ENCODE results near the gene CHMP4A. TPM values are rescaled to one million over a fixed set of nuclear protein-coding genes. Genes with fewer than 3 reads are reported as not detected.
A peak's percentile ranks its signal among the peaks of the same experiment; 100 is the strongest.

Gene CHMP4A
- total and polyA plus RNA-seq, 2 of the 13 experiments (the other 11 are each of a cell fraction or from before 2014, with no cell fraction given) = 83.6 to 113 TPM

GRCh38 chr14:24232645-24233537 is 19.6 kb upstream of the CHMP4A start, which contains the start of gene GMPR2 (continued):
- TF ChIP-seq NAIF1 (CRISPR knock-in tag; IDR thresholded peaks at IDR 0.05; ENCODE audit: borderline replicate concordance) (0 out of 2 replicates have a peak, but pooled peaks have one; percentile 20), ZNF577 (CRISPR knock-in tag; IDR thresholded peaks at IDR 0.05; ENCODE audit: borderline replicate concordance, low read depth) (peak; percentile 53; the same call in 1 of the 2 replicates), PHF20 (CRISPR knock-in tag; IDR thresholded peaks at IDR 0.05) (peak; percentile 42), SNAPC2 (CRISPR knock-in tag; IDR thresholded peaks at IDR 0.05) (peak; percentile 66; the same call in 1 of the 2 replicates), IRF2 (CRISPR knock-in tag; IDR thresholded peaks at IDR 0.05) (peak; percentile 73), ZNF329 (CRISPR knock-in tag; IDR thresholded peaks at IDR 0.05; ENCODE audit: low read depth) (peak; percentile 74), ZNF512 (CRISPR knock-in tag; IDR thresholded peaks at IDR 0.05) (no peak; the same call in 1 of the 2 replicates), YEATS4 (CRISPR knock-in tag; IDR thresholded peaks at IDR 0.05; ENCODE audit: borderline replicate concordance) (peak; percentile 99), ZBTB14 (CRISPR knock-in tag; IDR thresholded peaks at IDR 0.05) (0 out of 2 replicates have a peak, but pooled peaks have one; percentile 47), ZNF446 (CRISPR knock-in tag; IDR thresholded peaks at IDR 0.05) (peak; percentile 57; the same call in 1 of the 2 replicates), ZNF768 (CRISPR knock-in tag; IDR thresholded peaks at IDR 0.05) (no peak), THAP11 (CRISPR knock-in tag; IDR thresholded peaks at IDR 0.05) (peak; percentile 95)
- TF ChIP-seq, protein P1, sequence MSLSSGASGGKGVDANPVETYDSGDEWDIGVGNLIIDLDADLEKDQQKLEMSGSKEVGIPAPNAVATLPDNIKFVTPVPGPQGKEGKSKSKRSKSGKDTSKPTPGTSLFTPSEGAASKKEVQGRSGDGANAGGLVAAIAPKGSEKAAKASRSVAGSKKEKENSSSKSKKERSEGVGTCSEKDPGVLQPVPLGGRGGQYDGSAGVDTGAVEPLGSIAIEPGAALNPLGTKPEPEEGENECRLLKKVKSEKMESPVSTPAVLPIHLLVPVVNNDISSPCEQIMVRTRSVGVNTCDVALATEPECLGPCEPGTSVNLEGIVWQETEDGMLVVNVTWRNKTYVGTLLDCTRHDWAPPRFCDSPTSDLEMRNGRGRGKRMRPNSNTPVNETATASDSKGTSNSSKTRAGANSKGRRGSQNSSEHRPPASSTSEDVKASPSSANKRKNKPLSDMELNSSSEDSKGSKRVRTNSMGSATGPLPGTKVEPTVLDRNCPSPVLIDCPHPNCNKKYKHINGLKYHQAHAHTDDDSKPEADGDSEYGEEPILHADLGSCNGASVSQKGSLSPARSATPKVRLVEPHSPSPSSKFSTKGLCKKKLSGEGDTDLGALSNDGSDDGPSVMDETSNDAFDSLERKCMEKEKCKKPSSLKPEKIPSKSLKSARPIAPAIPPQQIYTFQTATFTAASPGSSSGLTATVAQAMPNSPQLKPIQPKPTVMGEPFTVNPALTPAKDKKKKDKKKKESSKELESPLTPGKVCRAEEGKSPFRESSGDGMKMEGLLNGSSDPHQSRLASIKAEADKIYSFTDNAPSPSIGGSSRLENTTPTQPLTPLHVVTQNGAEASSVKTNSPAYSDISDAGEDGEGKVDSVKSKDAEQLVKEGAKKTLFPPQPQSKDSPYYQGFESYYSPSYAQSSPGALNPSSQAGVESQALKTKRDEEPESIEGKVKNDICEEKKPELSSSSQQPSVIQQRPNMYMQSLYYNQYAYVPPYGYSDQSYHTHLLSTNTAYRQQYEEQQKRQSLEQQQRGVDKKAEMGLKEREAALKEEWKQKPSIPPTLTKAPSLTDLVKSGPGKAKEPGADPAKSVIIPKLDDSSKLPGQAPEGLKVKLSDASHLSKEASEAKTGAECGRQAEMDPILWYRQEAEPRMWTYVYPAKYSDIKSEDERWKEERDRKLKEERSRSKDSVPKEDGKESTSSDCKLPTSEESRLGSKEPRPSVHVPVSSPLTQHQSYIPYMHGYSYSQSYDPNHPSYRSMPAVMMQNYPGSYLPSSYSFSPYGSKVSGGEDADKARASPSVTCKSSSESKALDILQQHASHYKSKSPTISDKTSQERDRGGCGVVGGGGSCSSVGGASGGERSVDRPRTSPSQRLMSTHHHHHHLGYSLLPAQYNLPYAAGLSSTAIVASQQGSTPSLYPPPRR (CRISPR knock-in tag; IDR thresholded peaks at IDR 0.05; ENCODE audit: borderline replicate concordance) = peak; percentile 39; the same call in 1 of the 2 replicates
- TF ChIP-seq, protein P2, sequence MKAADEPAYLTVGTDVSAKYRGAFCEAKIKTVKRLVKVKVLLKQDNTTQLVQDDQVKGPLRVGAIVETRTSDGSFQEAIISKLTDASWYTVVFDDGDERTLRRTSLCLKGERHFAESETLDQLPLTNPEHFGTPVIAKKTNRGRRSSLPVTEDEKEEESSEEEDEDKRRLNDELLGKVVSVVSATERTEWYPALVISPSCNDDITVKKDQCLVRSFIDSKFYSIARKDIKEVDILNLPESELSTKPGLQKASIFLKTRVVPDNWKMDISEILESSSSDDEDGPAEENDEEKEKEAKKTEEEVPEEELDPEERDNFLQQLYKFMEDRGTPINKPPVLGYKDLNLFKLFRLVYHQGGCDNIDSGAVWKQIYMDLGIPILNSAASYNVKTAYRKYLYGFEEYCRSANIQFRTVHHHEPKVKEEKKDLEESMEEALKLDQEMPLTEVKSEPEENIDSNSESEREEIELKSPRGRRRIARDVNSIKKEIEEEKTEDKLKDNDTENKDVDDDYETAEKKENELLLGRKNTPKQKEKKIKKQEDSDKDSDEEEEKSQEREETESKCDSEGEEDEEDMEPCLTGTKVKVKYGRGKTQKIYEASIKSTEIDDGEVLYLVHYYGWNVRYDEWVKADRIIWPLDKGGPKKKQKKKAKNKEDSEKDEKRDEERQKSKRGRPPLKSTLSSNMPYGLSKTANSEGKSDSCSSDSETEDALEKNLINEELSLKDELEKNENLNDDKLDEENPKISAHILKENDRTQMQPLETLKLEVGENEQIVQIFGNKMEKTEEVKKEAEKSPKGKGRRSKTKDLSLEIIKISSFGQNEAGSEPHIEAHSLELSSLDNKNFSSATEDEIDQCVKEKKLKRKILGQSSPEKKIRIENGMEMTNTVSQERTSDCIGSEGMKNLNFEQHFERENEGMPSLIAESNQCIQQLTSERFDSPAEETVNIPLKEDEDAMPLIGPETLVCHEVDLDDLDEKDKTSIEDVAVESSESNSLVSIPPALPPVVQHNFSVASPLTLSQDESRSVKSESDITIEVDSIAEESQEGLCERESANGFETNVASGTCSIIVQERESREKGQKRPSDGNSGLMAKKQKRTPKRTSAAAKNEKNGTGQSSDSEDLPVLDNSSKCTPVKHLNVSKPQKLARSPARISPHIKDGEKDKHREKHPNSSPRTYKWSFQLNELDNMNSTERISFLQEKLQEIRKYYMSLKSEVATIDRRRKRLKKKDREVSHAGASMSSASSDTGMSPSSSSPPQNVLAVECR (CRISPR knock-in tag; IDR thresholded peaks at IDR 0.05; ENCODE audit: borderline replicate concordance) = peak; percentile 95

Data from HepG2 (cell line).